ENCODE measurements around the gene TNRC6C.

TNRC6C gene

GRCh38 chr17:77958716-77959125, 218 bp downstream of the TNRC6C start:
- H3K4me3 ChIP-seq (ENCODE audit: low read depth, low read length) = peak overlapping the region; percentile 75
- no peak for TF ChIP-seq CTCF (IDR thresholded peaks at IDR 0.05; ENCODE audit: low read depth, low read length)

DNA sequence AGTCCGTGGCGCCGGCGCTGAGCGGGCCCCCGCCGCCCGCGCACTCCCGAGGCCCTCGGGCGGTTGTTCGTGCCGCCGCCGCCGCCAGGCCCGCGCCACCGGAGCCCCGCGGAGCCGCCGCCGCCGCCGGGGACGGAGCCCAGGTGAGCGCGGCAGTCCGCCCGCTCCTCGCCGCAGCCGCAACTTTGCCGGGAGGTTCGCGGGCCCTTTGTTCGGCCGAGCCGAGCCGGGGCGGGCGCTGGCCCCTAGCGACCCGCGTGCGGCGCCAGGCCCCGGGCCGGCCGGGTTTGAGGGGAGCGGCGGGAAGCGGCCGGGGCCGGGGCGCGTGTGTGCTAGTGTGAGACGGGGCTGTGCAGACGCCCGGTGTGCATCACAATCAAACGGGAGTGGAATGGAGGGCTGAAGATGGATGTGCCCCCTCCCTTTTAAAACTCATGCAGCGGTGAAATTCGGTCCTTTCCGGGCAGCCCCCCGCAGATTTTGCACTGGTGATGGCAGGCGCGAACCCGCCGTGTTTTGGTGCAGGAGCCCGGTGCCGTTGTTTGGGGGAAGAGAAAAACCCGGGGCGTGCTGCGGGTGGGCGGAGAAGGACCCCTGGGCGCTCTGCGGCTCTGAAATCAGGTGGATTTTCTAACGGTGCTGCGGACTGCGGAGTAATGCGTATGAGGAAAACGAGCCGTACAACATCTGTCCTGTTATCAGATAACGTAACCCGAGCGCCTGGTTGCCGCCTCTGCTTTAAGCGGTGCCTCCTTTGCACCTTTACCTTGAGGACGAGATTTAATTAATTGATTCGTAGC, 823 bp downstream of the TNRC6C start:
- peak overlapping the region; percentile 76 for H3K4me3 ChIP-seq (ENCODE audit: low read depth, low read length)
- TF ChIP-seq CTCF (IDR thresholded peaks at IDR 0.05; ENCODE audit: low read depth, low read length) = no peak

DNA sequence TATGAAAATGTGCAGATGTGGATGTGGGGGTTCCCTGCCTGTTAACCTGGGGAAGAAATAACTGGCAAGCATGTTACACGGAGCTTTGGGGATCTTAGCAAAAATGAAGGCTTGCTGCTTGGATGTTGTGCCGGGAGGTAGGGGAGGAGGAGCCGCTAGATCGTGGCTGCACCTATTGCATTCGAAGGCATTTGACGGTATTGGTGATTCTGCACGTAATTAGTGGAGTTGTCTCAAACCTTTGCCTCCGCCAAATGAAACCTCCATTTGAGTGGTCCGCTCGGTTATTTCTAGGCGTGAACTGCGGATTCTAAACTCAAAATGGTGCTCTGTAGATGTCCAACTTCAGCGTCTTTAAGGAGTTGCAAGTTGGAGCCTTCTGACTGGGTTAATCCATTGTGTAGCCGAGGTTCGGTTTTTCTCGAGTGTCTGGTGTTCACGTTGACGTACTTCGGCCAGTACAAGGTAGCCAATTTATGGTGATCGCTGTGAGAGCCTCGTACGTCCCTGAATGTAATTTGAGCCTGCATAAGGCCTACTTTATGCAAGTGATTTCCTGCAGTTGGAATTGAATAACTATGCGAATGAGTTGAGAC, 1.5 kb downstream of the TNRC6C start:
- TF ChIP-seq CTCF (IDR thresholded peaks at IDR 0.05; ENCODE audit: low read depth, low read length) = no peak
- peak overlapping the region; percentile 76 for H3K4me3 ChIP-seq (ENCODE audit: low read depth, low read length)

GRCh38 chr17:77961741-77962140, 3.2 kb downstream of the TNRC6C start:
- H3K4me3 ChIP-seq (ENCODE audit: low read depth, low read length) = no peak overlapping the region
- TF ChIP-seq CTCF (IDR thresholded peaks at IDR 0.05; ENCODE audit: low read depth, low read length) = no peak

DNA sequence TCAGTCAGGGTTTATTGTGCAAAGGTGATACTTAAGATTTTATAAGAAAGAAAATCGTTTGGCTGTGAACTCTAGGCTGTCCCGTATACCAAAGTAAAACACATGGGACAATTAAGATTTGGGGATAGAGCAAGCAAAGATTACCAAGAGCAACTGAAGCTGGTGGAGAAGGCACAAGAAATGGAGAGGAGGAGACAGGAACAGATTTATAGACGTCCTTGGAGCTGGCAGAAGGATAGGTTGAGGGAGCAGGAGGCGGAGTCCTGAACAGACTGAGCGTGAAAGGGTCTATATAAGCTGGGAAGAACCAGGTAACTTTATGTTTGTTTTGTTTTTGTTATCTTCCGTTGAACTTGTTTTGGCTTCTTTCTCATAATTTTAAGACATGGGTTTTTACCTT, 3.8 kb downstream of the TNRC6C start:
- TF ChIP-seq CTCF (IDR thresholded peaks at IDR 0.05; ENCODE audit: low read depth, low read length) = no peak
- no peak overlapping the region for H3K4me3 ChIP-seq (ENCODE audit: low read depth, low read length)

DNA sequence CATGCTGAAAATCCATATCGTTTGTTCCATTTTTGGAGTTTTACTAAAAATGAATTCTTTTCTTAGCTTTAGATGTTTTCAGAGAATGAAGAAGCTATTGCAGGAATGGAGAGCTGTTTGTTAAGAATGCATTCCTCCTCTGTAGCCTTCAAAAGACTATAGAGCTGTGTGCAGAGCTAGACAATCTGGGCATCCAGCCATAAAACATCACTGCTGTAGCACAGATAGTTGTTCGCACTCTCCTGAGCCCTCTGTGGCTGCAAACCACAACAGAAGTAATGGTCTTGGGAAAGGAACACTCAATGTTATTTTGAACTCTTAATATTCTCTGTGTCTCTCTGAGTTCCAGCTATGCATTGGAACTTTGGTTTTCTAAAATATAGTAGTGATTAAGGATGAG, 4.9 kb downstream of the TNRC6C start:
- no peak for TF ChIP-seq CTCF (IDR thresholded peaks at IDR 0.05; ENCODE audit: low read depth, low read length)
- H3K4me3 ChIP-seq (ENCODE audit: low read depth, low read length) = no peak overlapping the region

DNA sequence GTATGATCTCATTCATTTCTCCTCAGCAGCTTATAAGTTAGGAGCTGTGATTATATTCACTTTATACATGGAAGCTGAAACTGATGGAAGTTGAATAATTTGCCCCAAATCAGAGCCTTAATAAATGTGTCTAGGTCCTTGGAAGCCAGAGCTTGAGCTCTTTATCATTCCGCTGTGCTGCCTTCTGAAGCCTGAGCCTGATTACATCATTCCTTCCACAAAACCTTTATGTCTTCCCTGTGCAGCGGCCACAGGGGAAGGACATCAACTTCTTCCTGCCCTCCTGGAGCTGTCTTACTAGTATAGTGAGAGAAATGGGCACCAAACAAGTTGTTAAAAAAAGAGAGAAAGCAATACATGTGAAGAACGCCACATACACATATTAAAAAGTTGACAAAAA, 6.8 kb downstream of the TNRC6C start:
- H3K4me3 ChIP-seq (ENCODE audit: low read depth, low read length) = no peak overlapping the region
- no peak for TF ChIP-seq CTCF (IDR thresholded peaks at IDR 0.05; ENCODE audit: low read depth, low read length)
